Caco-2 (cell line): ENCODE results near the gene THAP3. TPM values are rescaled to one million over a fixed set of nuclear protein-coding genes. Genes with fewer than 3 reads are reported as not detected.

Experiments
- BruUV-seq: library from RNA; stranded (reverse); fragments of 400-500 nt; replicated peaks from 2 replicates; lab custom pipeline; 2021; lab: Mats Ljungman, UMichigan
- CTCF ChIA-PET: fragments of 300-600 bp; sonication (Branson Sonifier 250); formaldehyde crosslinking; loops from one replicate; lab custom pipeline; 2022; ENCODE audit warnings: antibody characterized with exemption; lab: Charles Lee
- POLR2A ChIA-PET: fragments of 300-600 bp; sonication (Branson Sonifier 250); formaldehyde crosslinking; loops from one replicate; lab custom pipeline; 2022; ENCODE audit warnings: antibody characterized with exemption; lab: Charles Lee
- DNase-seq, 2 experiments: peaks; one replicate each; pipeline versions ENCODE4 v3.0.0 to v3.0.0-alpha.2; 2020 to 2022
- H3K27me3 ChIP-seq: replicated peaks from 2 replicates; pipeline ENCODE4 v1.6.0; 2011; ENCODE audit warnings: low read length; ENCODE audit not compliant: control insufficient read depth, insufficient read depth
- H3K36me3 ChIP-seq: 2 replicates; pipeline ENCODE4 v1.5.1; 2011; ENCODE audit warnings: low read length; ENCODE audit not compliant: control insufficient read depth, insufficient read depth
- H3K4me1 ChIP-seq: fragments of 250-450 bp; sonication (Bioruptor Pico); 2 replicates; pipeline ENCODE4 v1.5.1; 2020; ENCODE audit warnings: mild to moderate bottlenecking
- H3K4me3 ChIP-seq: 2 replicates; pipeline ENCODE4 v1.5.1; 2011; ENCODE audit warnings: low read depth, mild to moderate bottlenecking, control low read depth, low read length
- H3K9me3 ChIP-seq: fragments of 250-450 bp; sonication (Bioruptor Pico); 2 replicates; pipeline ENCODE4 v1.5.1; 2020; ENCODE audit warnings: mild to moderate bottlenecking, moderate library complexity
- H3K27ac Mint-ChIP-seq: one replicate; pipeline ENCODE4 v1.8.0; 2022; ENCODE audit warnings: mixed read lengths; ENCODE audit not compliant: unreplicated experiment
- H3K27me3 Mint-ChIP-seq: one replicate; pipeline ENCODE4 v1.8.0; 2022; ENCODE audit warnings: mixed read lengths; ENCODE audit not compliant: insufficient read depth, unreplicated experiment
- H3K36me3 Mint-ChIP-seq: one replicate; pipeline ENCODE4 v1.8.0; 2022; ENCODE audit warnings: mild to moderate bottlenecking, mixed read lengths; ENCODE audit not compliant: insufficient read depth, unreplicated experiment
- H3K4me1 Mint-ChIP-seq: one replicate; pipeline ENCODE4 v1.8.0; 2022; ENCODE audit warnings: low read depth, mixed read lengths; ENCODE audit not compliant: unreplicated experiment
- H3K4me3 Mint-ChIP-seq: one replicate; pipeline ENCODE4 v1.8.0; 2022; ENCODE audit warnings: mild to moderate bottlenecking, moderate library complexity, mixed read lengths; ENCODE audit not compliant: unreplicated experiment
- H3K9me3 Mint-ChIP-seq: one replicate; pipeline ENCODE4 v1.8.0; 2022; ENCODE audit warnings: mixed read lengths; ENCODE audit not compliant: unreplicated experiment
- CTCF ChIP-seq, 2 experiments: fragments of 200-600 bp in 1 of 2; IDR thresholded peaks; 1 replicate in 1 of 2; 2 replicates in 1 of 2; pipeline versions ENCODE4 v1.5.1 to v1.8.0; 2011 to 2022; ENCODE audit warnings: antibody characterized with exemption in 1 of 2, control low read depth in 1 of 2, inconsistent platforms in 1 of 2, low read depth in 1 of 2, low read length in 1 of 2, mild to moderate bottlenecking in 1 of 2, moderate library complexity in 1 of 2; ENCODE audit not compliant: insufficient read depth in 1 of 2, severe bottlenecking in 1 of 2, unreplicated experiment in 1 of 2
- intact Hi-C: fragments of 100-400 bp; cut with micrococcal nuclease; formaldehyde crosslinking; loops from one replicate; pipeline ENCODE4 v1.10.0; 2022; ENCODE audit not compliant: unreplicated experiment
- total RNA-seq: library from RNA; stranded (reverse); gene quantifications from 2 replicates; pipeline ENCODE4 v1.2.3, GENCODE V29; 2022

Gene THAP3
- total RNA-seq, 1 experiment from 2014 or later = 13.5 TPM

- H3K36me3 Mint-ChIP-seq = peaks cover 35% of the 10 kb centered on the region
- H3K4me3 Mint-ChIP-seq = no peak overlapping the region
- POLR2A ChIA-PET = interaction anchor here (0.9 to 1.2 kb wide), 2 partner anchors 12 to 29 kb away, joined by 3 to 4 read pairs; no protein-coding TSS in a partner anchor
- Histone ChIP-seq H3K4me3 (no peak overlapping the region), H3K9me3 (no peaks in the 10 kb centered on the region), H3K36me3 (peaks cover 2% of the 10 kb centered on the region), H3K4me1 (no peaks in the 10 kb centered on the region), H3K27me3 (no peaks in the 10 kb centered on the region)
- H3K27me3 Mint-ChIP-seq = no peaks in the 10 kb centered on the region
- BruUV-seq = no TSS peak
- CTCF ChIA-PET = no interaction called here
- no peak for TF ChIP-seq CTCF (IDR thresholded peaks at IDR 0.05; ENCODE audit: insufficient read depth in 1 of 2, low read depth in 1 of 2, low read length in 1 of 2, severe bottlenecking in 1 of 2, unreplicated experiment in 1 of 2)
- H3K9me3 Mint-ChIP-seq = no peaks in the 10 kb centered on the region
- no peak for DNase-seq
- no peaks in the 10 kb centered on the region for H3K4me1 Mint-ChIP-seq
- H3K27ac Mint-ChIP-seq = no peak overlapping the region
- intact Hi-C loops = no loop called here
Measured at GRCh38 chr1:6591644-6592043, 33.0 kb upstream of the THAP3 start.

- intact Hi-C loops = no loop called here
- ChIA-PET POLR2A (interaction anchor here (0.9 kb wide), 1 partner anchor 30 kb away, joined by 3 read pairs; no protein-coding TSS in a partner anchor), CTCF (no interaction called here)
- DNase-seq = no peak
- no peak overlapping the region for H3K4me3 Mint-ChIP-seq
- no peaks in the 10 kb centered on the region for H3K27me3 Mint-ChIP-seq
- Histone ChIP-seq H3K27me3 (no peaks in the 10 kb centered on the region), H3K9me3 (no peaks in the 10 kb centered on the region), H3K36me3 (peaks cover 2% of the 10 kb centered on the region), H3K4me1 (no peaks in the 10 kb centered on the region), H3K4me3 (no peak overlapping the region)
- TF ChIP-seq CTCF (IDR thresholded peaks at IDR 0.05; ENCODE audit: insufficient read depth in 1 of 2, low read depth in 1 of 2, low read length in 1 of 2, severe bottlenecking in 1 of 2, unreplicated experiment in 1 of 2) = no peak
- H3K4me1 Mint-ChIP-seq = no peaks in the 10 kb centered on the region
- no TSS peak for BruUV-seq
- H3K36me3 Mint-ChIP-seq = peaks cover 42% of the 10 kb centered on the region
- no peak overlapping the region for H3K27ac Mint-ChIP-seq
- H3K9me3 Mint-ChIP-seq = no peaks in the 10 kb centered on the region
Measured at GRCh38 chr1:6592441-6592840, 32.2 kb upstream of the THAP3 start.

- no TSS peak for BruUV-seq
- no peak overlapping the region for H3K4me3 Mint-ChIP-seq
- intact Hi-C loops = no loop called here
- no peak overlapping the region for H3K4me3 ChIP-seq
- no peaks in the 10 kb centered on the region for H3K27me3 Mint-ChIP-seq
- DNase-seq = no peak
- H3K4me1 Mint-ChIP-seq = no peaks in the 10 kb centered on the region
- H3K27me3 ChIP-seq = no peaks in the 10 kb centered on the region
- ChIA-PET POLR2A (interaction anchor here (0.9 kb wide), 1 partner anchor 31 kb away, joined by 3 read pairs; no protein-coding TSS in a partner anchor), CTCF (no interaction called here)
- no peak for TF ChIP-seq CTCF (IDR thresholded peaks at IDR 0.05; ENCODE audit: insufficient read depth in 1 of 2, low read depth in 1 of 2, low read length in 1 of 2, severe bottlenecking in 1 of 2, unreplicated experiment in 1 of 2)
- H3K36me3 ChIP-seq = peaks cover 8% of the 10 kb centered on the region
- H3K4me1 ChIP-seq = no peaks in the 10 kb centered on the region
- no peaks in the 10 kb centered on the region for H3K9me3 Mint-ChIP-seq
- H3K9me3 ChIP-seq = no peaks in the 10 kb centered on the region
- peaks cover 44% of the 10 kb centered on the region for H3K36me3 Mint-ChIP-seq
- H3K27ac Mint-ChIP-seq = no peak overlapping the region
Measured at GRCh38 chr1:6592865-6593593, 31.6 kb upstream of the THAP3 start.
